GM18508 (cell line): ENCODE data around the gene CSH2.
"Not testable (repeated sequence)": the region's sequence is repeated elsewhere in the genome, so short reads cannot be mapped to it uniquely, and the experiment has no call there.

Experiments used
- ATAC-seq: cut with Tn5 transposase; IDR thresholded peaks from one replicate; pipeline ENCODE4 v1.9.1; 2021; ENCODE audit warnings: moderate number of reproducible peaks; ENCODE audit not compliant: insufficient read depth, unreplicated experiment

CSH2 gene

GRCh38 chr17:63866625-63867024 is 6.9 kb downstream of the CSH2 start:
- ATAC-seq, result not testable (repeated sequence)

DNA sequence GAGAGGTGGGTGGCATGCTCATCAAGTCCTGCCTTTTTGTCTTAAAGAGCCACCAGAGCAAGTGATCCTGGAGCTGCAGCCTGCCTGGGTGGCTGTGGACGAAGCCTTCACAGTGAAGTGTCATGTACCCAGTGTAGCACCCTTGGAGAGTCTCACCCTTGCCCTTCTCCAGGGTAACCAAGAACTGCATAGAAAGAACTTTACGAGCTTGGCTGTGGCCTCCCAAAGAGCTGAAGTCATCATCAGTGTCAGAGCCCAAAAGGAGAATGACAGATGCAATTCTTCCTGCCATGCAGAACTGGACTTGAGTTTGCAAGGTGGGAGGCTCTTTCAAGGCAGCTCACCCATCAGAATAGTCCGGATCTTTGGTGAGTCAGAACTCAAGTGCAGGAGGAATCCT is 14.2 kb downstream of the CSH2 start:
- no peak for ATAC-seq

GRCh38 chr17:63856425-63856824 is 17.1 kb downstream of the CSH2 start:
- ATAC-seq, result not testable (repeated sequence)

DNA sequence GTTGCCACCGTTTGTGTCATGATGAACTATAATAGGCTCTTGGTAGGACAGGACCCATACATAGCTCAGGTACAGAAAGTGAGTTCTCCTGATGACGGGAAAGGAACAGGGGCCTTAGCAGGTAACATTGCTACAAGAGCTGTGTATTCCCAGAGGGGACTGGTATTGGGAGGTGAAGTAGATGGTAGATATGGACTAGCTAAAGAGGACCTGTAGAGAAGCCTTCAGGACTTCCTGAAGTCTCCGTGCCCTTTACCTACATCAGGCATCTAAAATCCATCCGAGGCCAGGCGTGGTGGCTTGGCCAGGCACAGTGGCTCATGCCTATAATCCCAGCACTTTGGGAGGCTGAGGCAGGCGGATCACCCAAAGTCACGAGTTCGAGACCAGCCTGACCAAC is 18.3 kb downstream of the CSH2 start:
- ATAC-seq, result no peak

DNA sequence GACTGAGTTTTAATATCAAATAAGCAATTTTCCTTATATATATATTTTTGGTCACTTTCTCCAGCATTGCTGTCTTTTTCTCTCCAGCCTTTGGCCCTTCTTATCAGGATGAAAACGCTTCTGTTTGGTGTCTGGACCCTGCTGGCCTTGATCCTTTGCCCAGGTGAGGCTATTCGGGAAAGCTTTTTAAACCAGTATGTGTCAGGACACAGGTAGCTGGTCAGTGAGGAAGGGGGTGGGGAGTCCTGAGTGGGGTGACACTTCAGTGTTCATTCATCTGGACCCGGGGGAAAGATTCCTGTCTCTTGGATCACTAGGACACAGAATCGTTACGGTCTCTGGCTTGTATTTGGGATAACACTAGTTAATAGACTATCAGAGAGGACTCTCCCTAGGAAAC is 18.8 kb downstream of the CSH2 start:
- ATAC-seq, result no peak

DNA sequence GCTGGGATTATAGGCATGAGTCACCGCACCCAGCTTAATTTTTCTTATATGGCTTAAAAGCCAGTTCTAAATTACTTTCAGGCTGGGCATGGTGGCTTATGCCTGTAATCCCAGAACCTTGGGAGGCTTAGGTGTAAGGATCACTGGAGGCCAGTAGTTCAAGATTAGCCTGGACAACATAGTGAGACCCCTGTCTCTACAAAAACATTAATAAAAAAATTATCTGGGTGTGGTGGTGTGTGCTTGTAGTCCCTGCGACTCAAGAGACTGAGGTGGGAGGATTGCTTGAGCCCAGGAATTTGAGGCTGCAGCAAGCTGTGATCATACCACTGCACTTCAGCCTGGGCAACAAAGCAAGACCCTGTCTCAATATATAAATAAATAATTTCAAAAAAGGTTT is 20.2 kb downstream of the CSH2 start:
- ATAC-seq, result no peak

DNA sequence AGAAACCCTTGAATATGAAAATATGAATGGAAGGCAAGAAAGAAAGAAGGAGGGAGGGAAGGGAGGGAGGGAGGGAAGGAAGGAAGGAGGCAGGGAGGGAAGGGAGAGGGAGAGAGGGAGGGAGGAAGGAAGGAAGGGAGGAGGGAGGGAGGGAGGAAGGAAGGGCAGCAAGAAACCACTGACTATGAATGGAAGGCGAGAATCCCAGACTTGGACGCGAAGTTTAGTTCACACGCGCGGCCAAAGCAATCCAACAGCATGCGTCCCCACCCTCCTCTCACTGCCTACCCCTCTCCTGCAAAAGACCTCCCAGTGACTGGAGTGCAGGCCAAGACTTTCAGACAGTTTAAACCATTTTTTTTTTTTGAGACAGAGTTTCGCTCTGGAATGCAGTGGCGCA is 23.1 kb downstream of the CSH2 start:
- ATAC-seq, result no peak

- no peak for ATAC-seq
Measured at GRCh38 chr17:63848834-63849689, 24.4 kb downstream of the CSH2 start.

- no peak for ATAC-seq
Measured at GRCh38 chr17:63847525-63848249, 25.8 kb downstream of the CSH2 start.

DNA sequence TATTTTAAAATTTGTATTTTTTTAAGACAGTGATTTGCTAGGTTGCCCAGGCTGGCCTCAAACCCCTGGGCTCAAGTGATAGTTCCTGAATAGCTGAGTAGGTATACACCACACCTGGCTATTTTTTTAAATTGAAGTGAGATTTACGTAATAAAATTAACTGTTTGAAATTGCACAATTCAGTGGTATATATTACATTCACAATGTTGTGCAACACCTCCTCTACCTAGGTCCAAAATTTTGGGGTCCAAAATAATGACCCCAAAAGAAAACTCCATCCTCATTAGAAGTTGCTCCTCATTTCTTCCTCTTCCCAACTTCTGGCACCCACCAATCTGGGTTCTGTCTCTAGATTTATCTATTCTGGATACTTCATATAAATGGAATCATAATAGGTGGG is 28.0 kb downstream of the CSH2 start:
- no peak for ATAC-seq

DNA sequence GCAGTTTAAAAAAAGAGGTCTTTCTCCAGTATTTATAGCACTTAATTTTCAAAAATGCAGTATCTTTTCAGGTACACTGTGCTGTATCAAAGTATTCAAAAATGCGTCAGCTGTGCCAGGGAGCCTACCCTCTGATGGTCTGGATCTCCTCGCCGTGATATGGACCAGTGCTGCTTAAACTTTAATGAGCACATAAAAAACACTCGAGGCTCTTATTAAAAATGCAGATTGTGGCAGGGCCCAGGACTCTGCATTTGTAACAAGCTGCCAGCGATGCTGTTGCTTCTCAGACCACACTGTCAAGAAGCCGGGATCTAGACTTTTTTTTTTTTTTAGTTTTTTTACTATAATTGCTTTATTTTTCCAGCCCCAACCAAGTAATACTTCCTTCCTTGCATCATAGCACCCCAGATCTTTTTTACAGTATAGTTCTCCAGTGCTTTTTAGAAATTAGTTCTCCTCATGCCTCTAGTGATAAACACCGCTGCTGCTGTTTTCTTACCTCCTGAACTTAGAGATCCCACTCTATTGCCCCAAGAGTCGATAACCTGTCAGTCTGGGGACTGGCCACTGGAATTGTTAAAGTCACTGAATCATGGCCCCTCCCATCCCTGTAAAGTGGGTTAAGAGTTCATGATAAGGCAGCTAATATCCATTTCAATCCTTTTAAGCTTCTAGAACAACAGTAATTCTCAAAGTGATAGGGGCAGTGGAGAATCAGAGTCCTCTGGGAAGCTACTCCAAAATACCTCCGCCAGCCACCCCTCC is 29.4 kb downstream of the CSH2 start:
- no peak for ATAC-seq

GRCh38 chr17:63843387-63843888 is 30.0 kb downstream of the CSH2 start:
- not testable (repeated sequence) for ATAC-seq

- no peak for ATAC-seq
Measured at GRCh38 chr17:63842540-63843386, 30.7 kb downstream of the CSH2 start, which contains the start of gene SMARCD2. Gene SMARCD2, minus strand, starts transcription at chr17:63842685. Its CDS starts 11 bp downstream, at chr17:63842674.

DNA sequence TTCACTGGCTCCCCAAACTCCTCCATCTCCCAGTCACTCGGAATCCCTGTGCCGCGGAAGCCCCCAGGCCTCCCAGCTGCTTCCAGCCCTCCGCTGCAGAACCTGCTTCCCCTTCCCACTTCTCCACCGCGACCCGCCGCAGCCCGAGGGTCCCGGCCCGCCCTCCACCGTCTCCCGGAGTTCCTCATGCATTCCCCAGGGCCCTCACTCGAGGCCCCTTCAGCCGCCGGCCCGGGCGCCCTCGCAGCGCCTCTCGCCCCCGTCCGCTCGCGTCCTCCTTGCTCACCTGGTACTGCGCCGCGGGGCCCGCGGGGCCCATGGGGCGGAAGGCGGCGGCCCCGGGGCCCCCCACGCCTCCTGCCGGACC is 31.3 kb downstream of the CSH2 start:
- no peak for ATAC-seq

DNA sequence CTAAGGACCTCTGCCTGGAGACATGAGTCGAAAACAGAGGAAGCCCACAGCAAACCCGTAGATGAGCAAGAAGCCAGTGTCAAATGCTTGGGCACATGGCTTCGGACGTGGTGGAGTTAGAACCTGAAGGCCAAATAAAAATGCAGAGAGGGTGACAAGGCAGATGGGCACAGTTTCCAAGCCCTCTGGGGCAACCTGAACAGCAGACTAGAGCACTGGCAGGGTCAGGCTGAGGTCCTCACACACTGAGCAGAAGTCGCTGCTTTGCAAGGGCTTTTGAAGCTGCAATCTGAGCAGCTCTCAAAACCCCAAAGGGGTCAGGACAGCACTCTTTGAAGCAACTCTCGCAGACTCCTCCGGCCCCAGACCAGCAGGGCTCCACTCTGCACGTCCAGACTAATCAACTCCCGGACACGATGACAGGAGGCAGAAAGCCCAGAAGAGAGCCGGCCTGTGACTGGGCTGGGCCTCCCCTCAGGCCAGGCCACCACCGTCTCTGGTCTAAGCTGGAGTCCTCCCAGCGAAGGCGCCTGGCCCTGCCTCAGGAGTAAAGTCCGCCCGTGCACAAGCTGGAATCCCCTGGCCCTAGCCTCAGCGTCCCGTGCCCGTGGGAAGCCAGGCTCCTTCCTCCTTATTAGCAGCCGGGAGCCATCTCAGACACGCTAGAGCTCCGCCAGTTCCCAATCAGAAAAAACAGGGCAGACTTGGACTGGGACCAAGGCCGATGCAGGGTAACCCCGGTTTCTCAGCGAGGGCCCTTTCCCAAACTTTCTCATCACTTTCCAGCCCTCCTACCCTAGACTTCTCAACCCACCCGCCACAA is 31.9 kb downstream of the CSH2 start:
- no peak for ATAC-seq

DNA sequence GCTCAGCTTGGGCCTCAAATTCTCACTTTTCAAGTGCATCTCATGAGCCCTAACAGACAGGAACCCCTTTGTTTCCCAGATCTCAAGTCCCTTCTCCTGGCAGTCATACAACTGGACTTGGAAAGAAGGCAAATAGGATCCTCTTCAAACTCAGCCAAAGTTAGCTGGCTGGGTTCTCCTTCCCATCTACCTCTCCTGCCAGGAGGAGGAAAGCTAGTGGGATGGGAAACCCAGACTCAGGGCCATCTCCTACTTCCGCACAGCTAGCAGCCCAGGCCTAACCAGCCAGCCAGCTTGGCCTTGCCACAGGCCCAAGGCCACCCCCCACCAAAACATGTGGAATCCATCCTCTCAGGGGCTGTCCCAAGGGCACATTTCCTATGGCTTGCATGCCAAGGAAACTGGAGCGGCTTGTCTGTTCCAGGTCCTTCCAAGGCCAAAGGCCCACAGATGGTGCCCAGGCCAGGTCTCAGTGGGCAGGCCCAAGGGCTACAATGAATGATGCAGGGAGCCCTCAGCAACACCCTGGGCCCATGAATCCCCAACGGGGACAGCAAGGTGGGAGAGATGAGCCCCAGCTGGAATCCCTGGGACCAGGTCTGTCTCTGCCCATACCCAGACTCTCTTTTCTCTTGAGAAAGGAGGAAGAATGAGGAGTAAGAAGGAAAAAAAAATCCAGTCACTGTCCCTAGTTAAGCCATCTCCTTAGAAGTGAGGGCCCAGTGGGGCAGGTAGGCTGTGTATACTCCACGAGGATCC is 32.7 kb downstream of the CSH2 start:
- ATAC-seq, result no peak

DNA sequence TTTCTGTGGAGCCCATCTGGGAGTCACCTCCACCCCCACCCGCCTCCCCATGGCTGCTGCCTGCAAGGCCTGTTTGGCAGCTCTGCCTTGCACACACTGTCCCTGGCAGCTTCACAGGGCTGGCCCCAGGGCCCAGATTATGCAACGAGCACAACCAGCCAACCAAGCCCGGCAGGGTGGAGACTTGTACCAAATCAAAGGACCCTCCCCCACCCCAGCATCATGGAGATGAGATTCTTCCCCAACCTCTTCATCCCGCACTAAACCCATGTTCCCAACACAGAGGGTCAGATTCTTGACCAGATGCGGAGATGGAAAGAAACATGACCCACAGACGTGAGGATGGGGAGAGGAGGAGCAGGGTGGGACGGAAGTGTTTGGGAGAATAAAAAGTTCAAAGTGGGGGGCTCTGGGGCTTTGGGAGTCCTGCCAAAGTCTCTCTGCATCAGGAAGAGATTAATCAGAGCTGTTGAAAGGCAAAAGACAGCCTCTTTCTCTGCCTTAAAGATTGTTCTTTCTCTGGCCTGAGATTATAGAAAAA is 34.8 kb downstream of the CSH2 start:
- no peak for ATAC-seq
